ENCODE measurements around the gene ZNF609. TPM values are rescaled to one million over a fixed set of nuclear protein-coding genes. Genes with fewer than 3 reads are reported as not detected.

The ZNF609 gene
- total and polyA plus RNA-seq, 10 of the 15 experiments (the other 5 are each of a cell fraction or from before 2014, with no cell fraction given), result 5.1 to 35.3 (median 13.6) TPM

DNA sequence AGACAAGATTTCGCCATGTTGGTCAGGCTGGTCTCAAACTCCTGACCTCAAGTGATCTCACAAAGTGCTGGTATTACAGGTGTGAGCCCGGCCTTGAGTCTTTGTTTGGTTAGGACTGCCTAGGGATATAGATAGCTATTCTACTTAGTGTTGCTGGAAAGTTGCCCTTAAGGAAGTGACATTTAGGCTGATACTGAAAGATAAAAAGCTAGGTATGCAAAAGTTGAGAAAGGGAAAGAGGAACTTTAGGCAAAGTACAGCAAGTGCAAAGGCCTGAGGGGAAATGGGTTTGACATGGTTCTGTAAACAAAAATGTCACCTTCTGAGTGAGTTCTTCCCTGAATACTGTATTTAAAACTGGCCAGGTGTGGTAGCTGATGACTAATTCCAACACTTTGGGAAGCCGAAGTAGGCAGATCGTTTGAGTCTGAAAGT lies 111.5 kb downstream of the ZNF609 start (continued):
- TF ChIP-seq SP1 (IDR thresholded peaks at IDR 0.05; ENCODE audit: low read depth, low read length) (no peak), NR2F1 (conservative IDR thresholded peaks at IDR 0.05) (peak; percentile 55; the same call in 1 of the 2 replicates), SMAD1 (IDR thresholded peaks at IDR 0.05; ENCODE audit: low read depth, partially characterized antibody) (no peak), ATF7 (IDR thresholded peaks at IDR 0.05; ENCODE audit: low read depth) (peak; percentile 60), CBX5 (IDR thresholded peaks at IDR 0.05; ENCODE audit: low read depth) (0 out of 2 replicates have a peak, but pooled peaks have one; percentile 66), EED (IDR thresholded peaks at IDR 0.05; ENCODE audit: low read depth) (peak; percentile 80), IKZF2 (IDR thresholded peaks at IDR 0.05) (peak; percentile 94 to 95), FOXK2 (IDR thresholded peaks at IDR 0.05) (no peak), HDAC2 (IDR thresholded peaks at IDR 0.05) (no peak), PAX5 (IDR thresholded peaks at IDR 0.05; ENCODE audit: borderline replicate concordance, low read depth, low read length) (no peak), BHLHE40 (IDR thresholded peaks at IDR 0.05; ENCODE audit: borderline replicate concordance in 1 of 2, low read depth in 2 of 2, low read length in 1 of 2) (no peak; a peak in 1 of 4 replicates), ETV6 (conservative IDR thresholded peaks at IDR 0.05 in 1 of 2, IDR thresholded peaks at IDR 0.05 in 1 of 2; ENCODE audit: borderline replicate concordance in 1 of 2, low read depth in 1 of 2) (no peak; a peak in 1 of 4 replicates)
- TF ChIP-seq, protein P1, sequence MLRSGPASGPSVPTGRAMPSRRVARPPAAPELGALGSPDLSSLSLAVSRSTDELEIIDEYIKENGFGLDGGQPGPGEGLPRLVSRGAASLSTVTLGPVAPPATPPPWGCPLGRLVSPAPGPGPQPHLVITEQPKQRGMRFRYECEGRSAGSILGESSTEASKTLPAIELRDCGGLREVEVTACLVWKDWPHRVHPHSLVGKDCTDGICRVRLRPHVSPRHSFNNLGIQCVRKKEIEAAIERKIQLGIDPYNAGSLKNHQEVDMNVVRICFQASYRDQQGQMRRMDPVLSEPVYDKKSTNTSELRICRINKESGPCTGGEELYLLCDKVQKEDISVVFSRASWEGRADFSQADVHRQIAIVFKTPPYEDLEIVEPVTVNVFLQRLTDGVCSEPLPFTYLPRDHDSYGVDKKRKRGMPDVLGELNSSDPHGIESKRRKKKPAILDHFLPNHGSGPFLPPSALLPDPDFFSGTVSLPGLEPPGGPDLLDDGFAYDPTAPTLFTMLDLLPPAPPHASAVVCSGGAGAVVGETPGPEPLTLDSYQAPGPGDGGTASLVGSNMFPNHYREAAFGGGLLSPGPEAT (IDR thresholded peaks at IDR 0.05; ENCODE audit: low read depth), result peak; percentile 85
- TF ChIP-seq, protein P2, sequence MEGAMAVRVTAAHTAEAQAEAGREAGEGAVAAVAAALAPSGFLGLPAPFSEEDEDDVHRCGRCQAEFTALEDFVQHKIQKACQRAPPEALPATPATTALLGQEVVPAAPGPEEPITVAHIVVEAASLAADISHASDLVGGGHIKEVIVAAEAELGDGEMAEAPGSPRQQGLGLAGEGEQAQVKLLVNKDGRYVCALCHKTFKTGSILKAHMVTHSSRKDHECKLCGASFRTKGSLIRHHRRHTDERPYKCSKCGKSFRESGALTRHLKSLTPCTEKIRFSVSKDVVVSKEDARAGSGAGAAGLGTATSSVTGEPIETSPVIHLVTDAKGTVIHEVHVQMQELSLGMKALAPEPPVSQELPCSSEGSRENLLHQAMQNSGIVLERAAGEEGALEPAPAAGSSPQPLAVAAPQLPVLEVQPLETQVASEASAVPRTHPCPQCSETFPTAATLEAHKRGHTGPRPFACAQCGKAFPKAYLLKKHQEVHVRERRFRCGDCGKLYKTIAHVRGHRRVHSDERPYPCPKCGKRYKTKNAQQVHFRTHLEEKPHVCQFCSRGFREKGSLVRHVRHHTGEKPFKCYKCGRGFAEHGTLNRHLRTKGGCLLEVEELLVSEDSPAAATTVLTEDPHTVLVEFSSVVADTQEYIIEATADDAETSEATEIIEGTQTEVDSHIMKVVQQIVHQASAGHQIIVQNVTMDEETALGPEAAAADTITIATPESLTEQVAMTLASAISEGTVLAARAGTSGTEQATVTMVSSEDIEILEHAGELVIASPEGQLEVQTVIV (IDR thresholded peaks at IDR 0.05; ENCODE audit: borderline replicate concordance, partially characterized antibody), result no peak
